B cell (primary cell): ENCODE measurements around the gene NXNL1. TPM values are rescaled to one million over a fixed set of nuclear protein-coding genes. Genes with fewer than 3 reads are reported as not detected.

Source experiments
- ATAC-seq: fragments of 200-7000 bp; cut with Tn5 transposase; one replicate; pipeline ENCODE4 v1.10.0; 2021; ENCODE audit warnings: low read depth, mild to moderate bottlenecking, moderate number of reproducible peaks, moderate library complexity
- CTCF ChIA-PET: fragments of 350-600 bp; sonication (Branson Sonifier 250); formaldehyde crosslinking; loops from one replicate; lab custom pipeline; 2021; ENCODE audit warnings: antibody characterized with exemption, inconsistent platforms; lab: Charles Lee
- POLR2A ChIA-PET: fragments of 350-600 bp; sonication (Branson Sonifier 250); formaldehyde crosslinking; loops from one replicate; lab custom pipeline; 2021; ENCODE audit warnings: antibody characterized with exemption; lab: Charles Lee
- DNase-seq: peaks from one replicate; pipeline ENCODE4 v3.0.0; 2013
- H2AFZ ChIP-seq: 2 replicates; pipeline ENCODE4 v1.6.1; 2012; ENCODE audit warnings: mild to moderate bottlenecking, low read depth, low read length; ENCODE audit not compliant: insufficient read depth, poor library complexity, severe bottlenecking
- H3K27ac ChIP-seq, 2 donors: 1 replicate in 1 of 2; 2 replicates in 1 of 2; pipeline ENCODE4 v1.5.1; 2012 to 2013; ENCODE audit warnings: low read length in 2 of 2, mild to moderate bottlenecking in 2 of 2, moderate library complexity in 1 of 2
- H3K27me3 ChIP-seq, 4 experiments: fragments of 200-600 bp in 1 of 4; sonication (generic) in 1 of 4; replicated peaks in 1 of 4; 1 replicate in 2 of 4; 2 replicates in 2 of 4; pipeline versions ENCODE4 v1.6.1 to v1.7.0; 2013 to 2016; ENCODE audit warnings: low read length in 3 of 4, mild to moderate bottlenecking in 2 of 4, mixed read lengths in 1 of 4, moderate library complexity in 1 of 4; ENCODE audit not compliant: insufficient read depth in 4 of 4, control insufficient read depth in 3 of 4; ENCODE audit errors: control extremely low read depth in 1 of 4
- H3K36me3 ChIP-seq, 2 experiments: replicated peaks in 1 of 2; 1 replicate in 1 of 2; 2 replicates in 1 of 2; pipeline versions ENCODE4 v1.6.1 to v1.7.1; 2013; ENCODE audit warnings: low read length in 1 of 2; ENCODE audit not compliant: insufficient read depth in 2 of 2, control insufficient read depth in 1 of 2; ENCODE audit errors: control extremely low read depth in 1 of 2, extremely low read depth in 1 of 2
- H3K4me1 ChIP-seq, 2 donors: fragments of 200-600 bp in 1 of 2; sonication (generic) in 1 of 2; 1 replicate in 1 of 2; 2 replicates in 1 of 2; pipeline versions ENCODE4 v1.5.1 to v1.6.1; 2013 to 2017; ENCODE audit warnings: low read length in 2 of 2; ENCODE audit not compliant: control insufficient read depth in 2 of 2, insufficient read depth in 2 of 2
- H3K4me2 ChIP-seq: replicated peaks from 2 replicates; pipeline ENCODE3; 2012; ENCODE audit warnings: mild to moderate bottlenecking, low read depth, low read length; ENCODE audit not compliant: poor library complexity, severe bottlenecking
- H3K4me3 ChIP-seq, 5 experiments: fragments of 200-600 bp in 1 of 5; sonication (generic) in 1 of 5; 1 replicate in 3 of 5; 2 replicates in 2 of 5; pipeline versions ENCODE4 v1.5.1 to v1.7.0; 2011 to 2016; ENCODE audit warnings: low read length in 4 of 5, mild to moderate bottlenecking in 4 of 5, low read depth in 2 of 5, control low read depth in 1 of 5, moderate library complexity in 1 of 5; ENCODE audit not compliant: insufficient read depth in 1 of 5; ENCODE audit errors: control extremely low read depth in 1 of 5, extremely low read depth in 1 of 5
- H3K79me2 ChIP-seq: fragments of 200-600 bp; sonication (generic); one replicate; pipeline ENCODE4 v1.6.0; 2016; ENCODE audit warnings: low read length; ENCODE audit not compliant: control insufficient read depth, insufficient read depth
- H3K9ac ChIP-seq: fragments of 200-600 bp; sonication (generic); 2 replicates; pipeline ENCODE4 v1.6.1; 2017; ENCODE audit warnings: mild to moderate bottlenecking, low read length, moderate library complexity
- H3K9me3 ChIP-seq, 3 donors: one replicate each; pipeline versions ENCODE4 v1.6.1 to v1.7.1; 2013; ENCODE audit warnings: low read length in 2 of 3; ENCODE audit not compliant: control insufficient read depth in 2 of 3, insufficient read depth in 1 of 3; ENCODE audit errors: control extremely low read depth in 1 of 3
- H4K20me1 ChIP-seq: 2 replicates; pipeline ENCODE4 v1.6.0; 2012; ENCODE audit warnings: mild to moderate bottlenecking, low read length; ENCODE audit not compliant: insufficient read depth, control insufficient read depth, poor library complexity, severe bottlenecking
- H3K27ac Mint-ChIP-seq: one replicate; pipeline ENCODE4 v1.8.0; 2021; ENCODE audit warnings: mixed read lengths
- H3K27me3 Mint-ChIP-seq: one replicate; pipeline ENCODE4 v1.8.0; 2021; ENCODE audit warnings: mixed read lengths
- H3K4me1 Mint-ChIP-seq: one replicate; pipeline ENCODE4 v1.8.0; 2021; ENCODE audit warnings: mixed read lengths
- H3K4me3 Mint-ChIP-seq: one replicate; pipeline ENCODE4 v1.8.0; 2021; ENCODE audit warnings: mixed read lengths
- H3K9me3 Mint-ChIP-seq: one replicate; pipeline ENCODE4 v1.8.0; 2022; ENCODE audit warnings: mixed read lengths; ENCODE audit not compliant: insufficient read depth
- CTCF ChIP-seq: fragments of 200-600 bp; IDR thresholded peaks from one replicate; pipeline ENCODE4 v1.8.0; 2022; ENCODE audit warnings: antibody characterized with exemption, mild to moderate bottlenecking
- EZH2 ChIP-seq: IDR thresholded peaks from 2 replicates; pipeline ENCODE4 v1.6.1; 2012; ENCODE audit warnings: borderline replicate concordance, low read depth, mild to moderate bottlenecking, moderate library complexity, low read length; ENCODE audit not compliant: insufficient read depth, poor library complexity, severe bottlenecking
- WGBS: methylation state at CpG from one replicate; pipeline ENCODE4 v1.1.5; 2013; ENCODE audit warnings: missing lambda C conversion rate; ENCODE audit not compliant: insufficient coverage; 5-methylcytosine and 5-hydroxymethylcytosine counted together
- intact Hi-C: fragments of 100-400 bp; cut with micrococcal nuclease; formaldehyde crosslinking; loops from one replicate; pipeline ENCODE4 v1.10.0; 2022
- polyA plus RNA-seq: library from polyadenylated mRNA; depleted of rRNA; stranded (reverse); fragments of >200 nt; gene quantifications from 2 replicates; pipeline ENCODE4 v1.2.3, GENCODE V29; 2012
- total RNA-seq, 2 donors: library from RNA; stranded (reverse); fragments of 120-200 nt in 1 of 2; gene quantifications; 1 replicate in 1 of 2; 2 replicates in 1 of 2; pipeline versions ENCODE4 v1.2.3 to v1.2.4, GENCODE V29; 2013 to 2022

NXNL1 gene
- total and polyA plus RNA-seq, 2 donors (not counting 1 experiment from before 2014, with no cell fraction given) = not detected

- no peak overlapping the region for H3K4me3 Mint-ChIP-seq
- CTCF ChIA-PET = interaction anchor here (0.9 kb wide), 1 partner anchor 11 kb away, joined by 5 read pairs; no protein-coding TSS in a partner anchor
- no peak overlapping the region for H3K4me2 ChIP-seq
Measured at GRCh38 chr19:17506745-17507144, 46.0 kb upstream of the NXNL1 start.

GRCh38 chr19:17505223-17505622 lies 44.5 kb upstream of the NXNL1 start:
- CTCF ChIA-PET = interaction anchor here (1.4 kb wide), 1 partner anchor 9 kb away, joined by 5 read pairs; no protein-coding TSS in a partner anchor

More at GRCh38 chr19:17506745-17507144, 46.0 kb upstream of the NXNL1 start:
- DNase-seq = no peak
- TF ChIP-seq EZH2 (no peak), CTCF (no peak)
- POLR2A ChIA-PET = interaction anchor here (1.0 kb wide), 1 partner anchor 12 kb away, joined by 3 read pairs; no protein-coding TSS in a partner anchor
- H3K27me3 ChIP-seq = no peaks in the 10 kb centered on the region
- Mint-ChIP-seq H3K4me1 (peaks cover 20% of the 10 kb centered on the region), H3K9me3 (no peaks in the 10 kb centered on the region), H3K27me3 (no peaks in the 10 kb centered on the region), H3K27ac (no peak overlapping the region)
- intact Hi-C loops = no loop called here
- WGBS = 81% methylated on average over 9 of the region's 9 CpGs
- peaks cover 0 to 2% of the 10 kb centered on the region in 2 experiments for H3K36me3 ChIP-seq
- no peak overlapping the region for H3K27ac ChIP-seq
- peaks cover 62% of the 10 kb centered on the region for H3K79me2 ChIP-seq
- no peak for ATAC-seq
- H3K4me1 ChIP-seq = peaks cover 10 to 11% of the 10 kb centered on the region in 2 donors
- no peak overlapping the region for H3K4me3 ChIP-seq
- H3K9me3 ChIP-seq = no peaks in the 10 kb centered on the region
- no peak overlapping the region for H3K9ac ChIP-seq
- no peak overlapping the region for H2AFZ ChIP-seq
- peaks cover 29% of the 10 kb centered on the region for H4K20me1 ChIP-seq

More at GRCh38 chr19:17505223-17505622, 44.5 kb upstream of the NXNL1 start:
- intact Hi-C loops = no loop called here
- ATAC-seq (no peak), DNase-seq (no peak)
- H3K36me3 ChIP-seq = peaks cover 0 to 6% of the 10 kb centered on the region in 2 experiments
- H3K27ac Mint-ChIP-seq = no peak overlapping the region
- H3K79me2 ChIP-seq = peaks cover 58% of the 10 kb centered on the region
- POLR2A ChIA-PET = no interaction called here
- no peaks in the 10 kb centered on the region for H3K9me3 Mint-ChIP-seq
- H3K4me1 ChIP-seq = peaks cover 3 to 5% of the 10 kb centered on the region in 2 donors
- H3K4me2 ChIP-seq = no peak overlapping the region
- H3K27me3 ChIP-seq = no peaks in the 10 kb centered on the region
- no peak overlapping the region for H3K27ac ChIP-seq
- no peak overlapping the region for H2AFZ ChIP-seq
- H3K4me3 Mint-ChIP-seq = no peak overlapping the region
- H4K20me1 ChIP-seq = peaks cover 24% of the 10 kb centered on the region
- no peak overlapping the region for H3K4me3 ChIP-seq
- no peak overlapping the region for H3K9ac ChIP-seq
- H3K27me3 Mint-ChIP-seq = no peaks in the 10 kb centered on the region
- TF ChIP-seq EZH2 (no peak), CTCF (no peak)
- 95% methylated on average over 10 of the region's 10 CpGs for WGBS
- H3K9me3 ChIP-seq = no peaks in the 10 kb centered on the region
- peaks cover 12% of the 10 kb centered on the region for H3K4me1 Mint-ChIP-seq
